ENCODE measurements around the gene SHB.

The SHB gene

GRCh38 chr9:38039907-38040682 lies 28.9 kb downstream of the SHB start:
- DNase-seq, result no peak

GRCh38 chr9:38039090-38039906 lies 29.7 kb downstream of the SHB start:
- DNase-seq, result no peak

- no peak for DNase-seq
These were observed 30.5 kb downstream of the SHB start for GRCh38 chr9:38038307-38039089.

GRCh38 chr9:38037981-38038306 lies 31.1 kb downstream of the SHB start:
- DNase-seq, result no peak

- DNase-seq, result no peak
These were observed 32.5 kb downstream of the SHB start for GRCh38 chr9:38036359-38037084.

GRCh38 chr9:38035873-38036272 lies 33.2 kb downstream of the SHB start:
- DNase-seq, result no peak

GRCh38 chr9:38033941-38034340 lies 35.1 kb downstream of the SHB start:
- DNase-seq, result no peak

GRCh38 chr9:38032266-38033110 lies 36.5 kb downstream of the SHB start:
- no peak for DNase-seq

- DNase-seq, result no peak
These were observed 37.4 kb downstream of the SHB start for GRCh38 chr9:38031594-38031993.

GRCh38 chr9:38030658-38031057 lies 38.4 kb downstream of the SHB start:
- no peak for DNase-seq

- DNase-seq, result no peak
These were observed 39.0 kb downstream of the SHB start for GRCh38 chr9:38029915-38030638.

GRCh38 chr9:38027714-38028113 lies 41.3 kb downstream of the SHB start:
- DNase-seq, result peak; percentile 16 to 59

GRCh38 chr9:38026840-38027527 lies 42.0 kb downstream of the SHB start:
- DNase-seq, result no peak

GRCh38 chr9:38026021-38026809 lies 42.8 kb downstream of the SHB start:
- DNase-seq, result peak; percentile 44 to 70

GRCh38 chr9:38025166-38025565 lies 43.9 kb downstream of the SHB start:
- no peak for DNase-seq

GRCh38 chr9:38024036-38024681 lies 44.9 kb downstream of the SHB start:
- peak in 1 of 2 experiments; percentile 23 for DNase-seq

- DNase-seq, result no peak
These were observed 45.4 kb downstream of the SHB start for GRCh38 chr9:38023661-38024035.

- DNase-seq, result peak; percentile 38 to 73
These were observed 46.0 kb downstream of the SHB start for GRCh38 chr9:38022995-38023394.

Data from NCI-H524 (cell line).